T47D (cell line): ENCODE data around the gene STX8.

Experiments used
- DNase-seq, 2 experiments: peaks; one replicate each; pipeline versions ENCODE4 v3.0.0 to v3.0.0-alpha.2; 2011 to 2012; ENCODE audit warnings: low read depth in 1 of 2, low spot score in 1 of 2
- JUND ChIP-seq: IDR thresholded peaks from 2 replicates; pipeline ENCODE4 v1.6.1; 2012; ENCODE audit warnings: low read depth
- in situ Hi-C: cut with HindIII; loops from 2 replicates; pipeline ENCODE4 v1.10.0; 2016; ENCODE audit warnings: low sequenced_read_pairs, low pct_unique_long_range_greater_than_20kb

STX8 gene

GRCh38 chr17:9436630-9437029, 139.0 kb downstream of the STX8 start:
- no peak for TF ChIP-seq JUND
- in situ Hi-C loops = no loop called here
- DNase-seq = no peak

DNA sequence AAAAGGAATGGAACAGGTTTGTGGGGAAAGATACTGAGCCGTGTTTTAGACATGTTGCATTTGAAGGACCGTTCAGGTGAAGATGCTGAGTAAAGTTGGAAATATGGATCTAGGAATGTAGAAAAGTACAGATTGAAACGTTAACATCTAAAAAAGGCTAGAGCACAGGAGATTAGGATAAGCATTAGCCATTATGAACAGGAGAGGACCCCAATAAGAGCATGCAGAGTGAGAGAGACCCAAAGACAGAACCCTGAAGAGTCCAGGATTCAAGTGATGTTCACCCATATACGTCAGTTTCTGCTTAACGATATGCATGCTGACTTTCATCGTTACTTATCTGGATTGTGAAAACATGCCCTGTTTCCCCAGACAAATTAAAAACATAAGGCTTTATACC, 140.5 kb downstream of the STX8 start:
- no peak for DNase-seq
- in situ Hi-C loops = no loop called here
- no peak for TF ChIP-seq JUND

GRCh38 chr17:9434642-9435057, 141.0 kb downstream of the STX8 start:
- TF ChIP-seq JUND = no peak
- DNase-seq = peak in 1 of 2 experiments; percentile 38
- in situ Hi-C loops = no loop called here

DNA sequence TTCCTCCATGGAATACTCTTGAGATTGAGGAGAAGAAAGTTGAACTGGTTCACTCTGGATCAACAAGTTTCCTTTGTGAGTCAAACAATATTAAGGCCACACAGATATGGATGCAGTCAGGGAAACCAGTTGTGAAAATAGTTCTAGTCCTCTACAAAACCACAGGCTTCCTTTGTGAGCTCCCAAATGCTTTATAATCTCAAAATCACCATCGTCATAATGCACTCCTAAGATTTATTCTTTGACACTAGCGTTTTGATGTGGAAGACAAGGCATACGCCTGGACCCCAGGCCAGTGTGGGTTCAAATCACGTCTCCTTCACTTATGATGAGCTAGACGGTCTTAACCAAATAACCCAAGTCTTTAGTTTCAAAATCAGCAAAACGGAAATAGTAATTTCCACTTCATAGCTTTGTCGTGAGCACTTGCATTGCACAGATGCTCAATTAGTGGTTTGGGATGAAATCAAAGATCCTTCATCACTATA, 142.6 kb downstream of the STX8 start:
- in situ Hi-C loops = no loop called here
- DNase-seq = no peak
- TF ChIP-seq JUND = no peak

- in situ Hi-C loops = no loop called here
- TF ChIP-seq JUND = no peak
- no peak for DNase-seq
These were observed 143.3 kb downstream of the STX8 start for GRCh38 chr17:9432134-9432885.

- in situ Hi-C loops = no loop called here
- TF ChIP-seq JUND = no peak
- DNase-seq = no peak
These were observed 144.0 kb downstream of the STX8 start for GRCh38 chr17:9431620-9432019.

DNA sequence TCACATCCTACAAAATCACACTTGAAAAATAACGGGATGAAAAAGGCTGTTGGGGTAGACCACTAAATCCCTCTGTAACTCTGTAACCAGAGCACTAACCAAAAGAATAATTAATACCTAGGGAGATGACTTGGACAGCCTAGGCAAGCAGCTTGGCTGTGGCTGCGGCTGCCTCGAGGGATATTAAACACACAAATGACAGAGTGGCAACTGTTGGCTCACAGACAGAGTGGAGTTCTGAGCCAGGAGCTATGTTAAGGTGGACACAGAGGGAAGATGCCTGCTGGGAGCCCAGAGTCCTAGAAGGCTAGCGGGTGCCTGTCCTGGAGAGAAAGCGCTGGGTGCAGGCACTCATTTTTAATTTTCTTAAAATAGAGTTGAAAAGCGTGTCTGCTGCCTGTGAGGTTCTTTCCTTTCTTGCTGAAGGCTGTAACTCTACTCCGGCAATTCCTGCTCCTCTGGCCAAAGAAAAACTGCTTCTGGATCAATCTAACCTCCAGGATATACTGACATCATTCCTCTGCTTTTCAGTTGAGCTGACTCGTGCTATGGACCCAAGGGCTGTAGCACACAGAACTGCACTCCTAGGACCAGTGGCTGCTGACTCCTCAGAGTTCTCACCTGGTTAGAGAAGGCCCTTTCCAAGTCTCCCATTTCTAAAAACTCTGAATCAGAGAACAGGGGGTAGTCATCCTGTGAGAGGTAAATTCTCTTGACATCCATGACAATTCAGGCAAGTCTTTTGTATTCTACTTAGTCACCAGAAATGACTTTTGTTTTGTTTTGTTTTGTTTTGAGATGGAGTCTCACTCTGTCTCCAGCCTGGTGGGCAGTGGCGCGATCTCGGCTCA, 147.9 kb downstream of the STX8 start:
- peak in 1 of 2 experiments; percentile 55 for DNase-seq
- in situ Hi-C loops = no loop called here
- no peak for TF ChIP-seq JUND

GRCh38 chr17:9424071-9424640, 151.5 kb downstream of the STX8 start:
- no peak for TF ChIP-seq JUND
- in situ Hi-C loops = no loop called here
- DNase-seq = no peak

GRCh38 chr17:9421525-9421924, 154.1 kb downstream of the STX8 start:
- no peak for TF ChIP-seq JUND
- in situ Hi-C loops = no loop called here
- DNase-seq = no peak

- TF ChIP-seq JUND = no peak
- in situ Hi-C loops = no loop called here
- DNase-seq = no peak
These were observed 155.6 kb downstream of the STX8 start for GRCh38 chr17:9419932-9420453.

GRCh38 chr17:9414471-9414870, 161.1 kb downstream of the STX8 start:
- in situ Hi-C loops = no loop called here
- no peak for DNase-seq
- TF ChIP-seq JUND = no peak

- DNase-seq = no peak
- in situ Hi-C loops = no loop called here
- TF ChIP-seq JUND = no peak
These were observed 164.9 kb downstream of the STX8 start for GRCh38 chr17:9410737-9411136.
